OCI-LY1 (cell line): ENCODE data around the gene RBM26.

Experiments used
- CTCF ChIP-seq: fragments of 200-600 bp; sonication (generic), shearing (Covaris generic); IDR thresholded peaks from 2 replicates; pipeline ENCODE4 v1.5.1; 2017; ENCODE audit warnings: mild to moderate bottlenecking, antibody characterized with exemption, low read length, moderate library complexity, mixed read lengths
- EZH2 ChIP-seq: fragments of 200-600 bp; sonication (generic), shearing (Covaris generic); IDR thresholded peaks from 2 replicates; pipeline ENCODE4 v1.8.0; 2017; ENCODE audit warnings: borderline replicate concordance, mixed run types, mild to moderate bottlenecking, antibody characterized with exemption, low read length, moderate library complexity, mixed read lengths

GRCh38 chr13:79445968-79446645 is 40.1 kb upstream of the RBM26 start:
- TF ChIP-seq CTCF (no peak), EZH2 (no peak)
